Activated CD4-positive, alpha-beta memory T cell treated with anti-CD3 and anti-CD28 coated beads for 36 hours (primary cell): ENCODE data around the gene CORO2A. TPM values are rescaled to one million over a fixed set of nuclear protein-coding genes. Genes with fewer than 3 reads are reported as not detected.
"Not testable (repeated sequence)": the region's sequence is repeated elsewhere in the genome, so short reads cannot be mapped to it uniquely, and the experiment has no call there.

Experiments
- CTCF ChIA-PET: fragments of 350-600 bp; sonication (Branson Sonifier 250); formaldehyde crosslinking; loops from one replicate; lab custom pipeline; 2021; ENCODE audit warnings: antibody characterized with exemption, inconsistent platforms; lab: Charles Lee
- POLR2A ChIA-PET: fragments of 350-600 bp; sonication (Branson Sonifier 250); formaldehyde crosslinking; loops from one replicate; lab custom pipeline; 2021; ENCODE audit warnings: antibody characterized with exemption; lab: Charles Lee
- DNase-seq: peaks from one replicate; pipeline ENCODE4 v3.0.0-alpha.2; 2020
- H3K27ac Mint-ChIP-seq: one replicate; pipeline ENCODE4 v1.8.0; 2021; ENCODE audit warnings: mixed read lengths
- H3K27me3 Mint-ChIP-seq: one replicate; pipeline ENCODE4 v1.8.0; 2021; ENCODE audit warnings: mixed read lengths
- H3K36me3 Mint-ChIP-seq: one replicate; pipeline ENCODE4 v1.8.0; 2021; ENCODE audit warnings: mixed read lengths
- H3K4me1 Mint-ChIP-seq: one replicate; pipeline ENCODE4 v1.8.0; 2021; ENCODE audit warnings: low read depth, mixed read lengths
- H3K4me3 Mint-ChIP-seq: one replicate; pipeline ENCODE4 v1.8.0; 2021; ENCODE audit warnings: mild to moderate bottlenecking, mixed read lengths
- H3K9me3 Mint-ChIP-seq: one replicate; pipeline ENCODE4 v1.8.0; 2021; ENCODE audit warnings: mixed read lengths
- intact Hi-C: fragments of 100-400 bp; cut with micrococcal nuclease; formaldehyde crosslinking; loops from one replicate; pipeline ENCODE4 v1.15.1; 2023
- total RNA-seq, 2 experiments: library from RNA; stranded (reverse); gene quantifications; one replicate each; pipeline ENCODE4 v1.2.3, GENCODE V29; 2021

The CORO2A gene
- total RNA-seq, 2 experiments from 2014 or later: 9.8 to 9.9 TPM

DNA sequence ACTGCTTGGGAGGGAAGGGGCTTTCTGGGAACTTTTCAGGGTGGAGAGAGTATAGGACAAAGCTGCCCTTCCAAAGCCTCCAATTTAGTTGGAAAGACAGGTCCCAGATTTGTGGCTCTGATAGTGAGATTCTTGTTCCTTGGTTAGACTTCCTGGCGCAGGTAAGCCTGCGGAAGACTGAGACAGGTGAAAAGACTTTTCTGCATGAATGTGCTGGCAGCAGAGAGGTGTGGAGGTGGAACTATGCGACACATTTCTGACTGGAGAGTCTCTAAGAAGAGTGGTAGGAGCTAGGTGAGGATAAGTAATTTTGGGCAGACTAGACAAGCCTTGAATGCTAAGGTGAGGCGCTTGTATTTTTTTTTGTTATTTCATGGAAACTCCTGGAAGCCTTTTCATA lies 106.0 kb downstream of the CORO2A start:
- H3K4me3 Mint-ChIP-seq: peak overlapping the region; percentile 61

DNA sequence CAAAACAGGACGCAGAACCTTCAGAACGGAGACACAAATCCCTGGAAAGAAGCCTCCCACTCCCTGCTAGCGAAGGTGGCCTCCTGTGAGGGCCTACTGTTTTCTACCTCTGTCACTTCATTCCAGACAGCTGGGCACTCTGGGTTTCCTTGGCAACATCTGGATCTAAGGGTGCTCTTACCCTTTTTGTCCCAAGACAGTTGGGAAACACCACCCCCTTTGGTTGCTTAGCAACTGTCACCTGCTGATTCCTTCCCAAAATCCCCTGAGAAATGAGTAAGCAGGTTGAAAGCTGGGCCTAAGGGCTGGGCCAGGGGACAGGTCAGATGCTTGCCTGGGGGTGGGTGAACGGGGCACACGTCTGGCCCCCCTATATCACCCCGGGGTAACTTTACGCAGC lies 106.5 kb downstream of the CORO2A start:
- no peak for DNase-seq
- peaks cover 50% of the 10 kb centered on the region for H3K36me3 Mint-ChIP-seq
- H3K4me1 Mint-ChIP-seq: peaks cover 35% of the 10 kb centered on the region
- intact Hi-C loops: no loop called here
- no peaks in the 10 kb centered on the region for H3K27me3 Mint-ChIP-seq
- CTCF ChIA-PET: no interaction called here
- no peaks in the 10 kb centered on the region for H3K9me3 Mint-ChIP-seq
- peak overlapping the region; percentile 34 for H3K4me3 Mint-ChIP-seq
- H3K27ac Mint-ChIP-seq: peak overlapping the region; percentile 68
- POLR2A ChIA-PET: interaction anchor here (1.4 kb wide), 1 partner anchor 170 kb away, joined by 3 read pairs; the partner anchor contains the start of gene TBC1D2

More for the DNA sequence above, 106.0 kb downstream of the CORO2A start:
- ChIA-PET POLR2A (no interaction called here), CTCF (interaction anchor here (1.0 kb wide), 1 partner anchor 16 kb away, joined by 3 read pairs; no protein-coding TSS in a partner anchor)
- intact Hi-C loops: no loop called here
- peak overlapping the region; percentile 68 for H3K27ac Mint-ChIP-seq
- no peaks in the 10 kb centered on the region for H3K27me3 Mint-ChIP-seq
- no peak for DNase-seq
- H3K9me3 Mint-ChIP-seq: no peaks in the 10 kb centered on the region
- peaks cover 30% of the 10 kb centered on the region for H3K4me1 Mint-ChIP-seq
- H3K36me3 Mint-ChIP-seq: peaks cover 45% of the 10 kb centered on the region

- Mint-ChIP-seq H3K4me3 (no peak overlapping the region), H3K27ac (peak overlapping the region; percentile 64), H3K4me1 (peaks cover 36% of the 10 kb centered on the region), H3K9me3 (no peaks in the 10 kb centered on the region), H3K27me3 (no peaks in the 10 kb centered on the region), H3K36me3 (peaks cover 47% of the 10 kb centered on the region)
- ChIA-PET POLR2A (interaction anchor here (1.4 kb wide), 1 partner anchor 171 kb away, joined by 3 read pairs; the partner anchor contains the start of gene TBC1D2), CTCF (interaction anchor here (0.6 kb wide), 1 partner anchor 78 kb away, joined by 3 read pairs; no protein-coding TSS in a partner anchor)
- DNase-seq: no peak
- intact Hi-C loops: no loop called here
Measured at GRCh38 chr9:98085058-98085457, 107.4 kb downstream of the CORO2A start.

DNA sequence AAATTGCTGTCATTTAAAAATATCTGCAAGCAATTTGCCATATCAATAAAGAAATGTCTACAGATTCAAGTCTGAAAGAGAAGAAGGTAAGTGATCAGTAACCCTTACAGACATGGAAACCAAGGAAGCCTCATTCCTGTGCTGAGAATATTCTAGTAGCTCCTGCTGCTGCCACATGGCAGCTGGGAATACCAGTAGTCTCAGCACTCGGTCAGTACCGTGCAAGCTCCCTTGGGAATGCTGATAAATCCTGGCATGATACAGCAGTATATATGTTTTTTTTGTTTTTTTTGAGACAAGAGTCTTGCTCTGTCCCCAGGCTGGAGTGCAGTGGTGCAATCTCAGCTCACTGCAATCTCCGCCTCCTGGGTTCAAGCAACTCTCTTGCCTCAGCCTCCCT lies 108.0 kb downstream of the CORO2A start:
- Mint-ChIP-seq H3K36me3 (peaks cover 50% of the 10 kb centered on the region), H3K9me3 (no peaks in the 10 kb centered on the region), H3K4me1 (peaks cover 36% of the 10 kb centered on the region), H3K27me3 (no peaks in the 10 kb centered on the region), H3K4me3 (no peak overlapping the region), H3K27ac (no peak overlapping the region)
- intact Hi-C loops: no loop called here
- ChIA-PET CTCF (interaction anchor here (0.6 kb wide), 2 partner anchors 15 to 77 kb away, joined by 3 read pairs; no protein-coding TSS in a partner anchor), POLR2A (interaction anchor here (0.8 to 1.4 kb wide), 2 partner anchors 28 to 171 kb away, joined by 3 read pairs; partner anchors contain the start of gene TBC1D2)
- DNase-seq: no peak

- H3K4me3 Mint-ChIP-seq: no peak overlapping the region
- CTCF ChIA-PET: interaction anchor here (0.6 kb wide), 1 partner anchor 15 kb away, joined by 3 read pairs; no protein-coding TSS in a partner anchor
- H3K36me3 Mint-ChIP-seq: peaks cover 54% of the 10 kb centered on the region
- intact Hi-C loops: no loop called here
- no peaks in the 10 kb centered on the region for H3K9me3 Mint-ChIP-seq
- H3K27ac Mint-ChIP-seq: peak overlapping the region; percentile 91
- no peak for DNase-seq
- POLR2A ChIA-PET: interaction anchor here (0.8 kb wide), 1 partner anchor 28 kb away, joined by 3 read pairs; no protein-coding TSS in a partner anchor
- peaks cover 36% of the 10 kb centered on the region for H3K4me1 Mint-ChIP-seq
- H3K27me3 Mint-ChIP-seq: no peaks in the 10 kb centered on the region
Measured at GRCh38 chr9:98083566-98084183, 108.8 kb downstream of the CORO2A start.

DNA sequence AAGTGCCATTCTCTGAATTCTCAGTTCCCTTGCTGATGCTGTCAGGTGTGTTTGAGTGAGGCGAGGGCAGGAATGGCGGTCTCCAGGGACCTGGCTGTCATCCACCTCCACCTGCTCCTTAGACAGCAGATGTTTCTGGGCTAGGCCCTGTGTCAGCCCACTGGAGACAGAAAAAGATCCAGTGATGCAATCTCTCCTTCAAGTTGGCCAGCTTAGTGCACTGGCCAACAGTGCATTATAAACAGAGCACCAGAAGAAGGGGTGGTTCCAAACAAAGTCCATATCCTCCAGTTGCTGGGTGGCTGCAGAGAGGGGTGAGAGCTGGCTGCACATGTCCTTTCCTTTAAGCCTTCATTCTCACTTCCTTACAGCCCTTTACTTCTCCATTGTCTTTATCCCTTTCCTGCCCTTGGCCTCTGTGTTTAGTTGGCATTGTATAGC lies 109.4 kb downstream of the CORO2A start:
- Mint-ChIP-seq H3K36me3 (peaks cover 54% of the 10 kb centered on the region), H3K27me3 (no peaks in the 10 kb centered on the region), H3K4me1 (peaks cover 37% of the 10 kb centered on the region), H3K4me3 (no peak overlapping the region), H3K27ac (peak overlapping the region; percentile 91), H3K9me3 (no peaks in the 10 kb centered on the region)
- intact Hi-C loops: no loop called here
- POLR2A ChIA-PET: no interaction called here
- no peak for DNase-seq
- CTCF ChIA-PET: no interaction called here

DNA sequence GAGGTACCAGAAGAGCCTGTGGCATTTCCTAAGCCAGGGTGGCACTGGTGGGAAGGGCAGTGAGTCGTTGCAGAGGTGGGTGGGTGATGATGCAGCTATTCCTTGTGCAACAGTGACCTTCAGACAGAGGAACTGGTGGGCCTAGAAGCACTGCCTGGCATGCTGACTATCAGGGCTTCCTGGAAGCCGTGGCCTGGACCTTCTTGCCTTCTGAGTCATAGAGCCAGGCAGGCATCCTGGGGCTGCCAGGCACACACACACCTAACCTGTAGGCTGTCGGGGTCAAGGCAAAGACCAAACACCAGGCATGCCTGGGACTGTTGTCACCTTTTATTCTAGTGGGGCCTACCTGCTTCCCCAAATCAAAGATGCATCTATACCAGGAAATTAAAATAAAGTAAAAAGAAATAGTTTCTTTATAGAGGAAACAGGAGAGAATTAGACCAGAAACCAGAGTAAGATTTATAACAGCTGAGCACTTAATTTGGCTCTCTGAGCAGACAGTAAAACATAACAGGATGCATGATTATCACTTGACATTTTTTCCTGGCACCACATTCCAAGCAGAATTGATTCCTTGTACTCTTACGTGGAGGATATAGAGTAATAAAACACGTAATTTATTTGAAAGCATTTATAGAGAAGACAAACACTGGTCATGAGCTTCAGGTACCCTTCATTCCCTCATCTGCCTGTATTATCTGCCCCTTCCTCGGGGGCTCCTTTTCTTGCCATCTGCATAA lies 110.8 kb downstream of the CORO2A start:
- Mint-ChIP-seq H3K9me3 (no peaks in the 10 kb centered on the region), H3K4me1 (peaks cover 46% of the 10 kb centered on the region), H3K27me3 (no peaks in the 10 kb centered on the region), H3K4me3 (no peak overlapping the region), H3K27ac (peak overlapping the region; percentile 91), H3K36me3 (peaks cover 59% of the 10 kb centered on the region)
- intact Hi-C loops: loop anchor here (1.0 kb wide), 1 partner anchor 21 kb away; no protein-coding TSS in a partner anchor
- DNase-seq: peak; percentile 81
- ChIA-PET POLR2A (interaction anchor here (2.1 kb wide), 1 partner anchor 16 kb away, joined by 7 read pairs; no protein-coding TSS in a partner anchor), CTCF (interaction anchor here (1.3 kb wide), 1 partner anchor 182 kb away, joined by 3 read pairs; no protein-coding TSS in a partner anchor)

GRCh38 chr9:98080780-98081179 lies 111.7 kb downstream of the CORO2A start:
- Mint-ChIP-seq H3K9me3 (no peaks in the 10 kb centered on the region), H3K4me3 (no peak overlapping the region), H3K27me3 (no peaks in the 10 kb centered on the region), H3K4me1 (peaks cover 47% of the 10 kb centered on the region), H3K27ac (peak overlapping the region; percentile 91), H3K36me3 (peaks cover 53% of the 10 kb centered on the region)
- POLR2A ChIA-PET: interaction anchor here (2.1 kb wide), 1 partner anchor 16 kb away, joined by 7 read pairs; no protein-coding TSS in a partner anchor
- CTCF ChIA-PET: interaction anchor here (1.3 to 2.4 kb wide), 2 partner anchors 17 to 183 kb away, joined by 3 to 7 read pairs; no protein-coding TSS in a partner anchor
- DNase-seq: no peak
- intact Hi-C loops: loop anchor here (1.0 kb wide), 1 partner anchor 22 kb away; no protein-coding TSS in a partner anchor

DNA sequence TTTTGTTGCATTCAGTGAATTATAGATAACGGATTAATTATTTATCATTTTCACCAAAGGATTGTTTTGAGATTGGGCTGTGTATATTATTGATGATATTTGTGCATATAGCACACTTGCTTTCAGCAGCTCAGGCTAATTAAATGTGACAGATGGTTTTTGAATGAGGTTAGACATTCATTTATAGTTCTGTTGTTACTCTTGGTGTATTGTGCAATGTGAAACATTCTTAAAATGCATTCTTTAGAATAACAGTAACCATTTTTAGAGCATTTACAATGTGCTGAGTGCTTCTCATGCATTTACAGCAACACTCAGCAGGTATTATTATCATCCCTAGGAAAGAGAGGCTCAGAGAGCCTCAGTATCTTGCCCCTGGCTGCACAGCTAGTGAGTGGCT lies 112.1 kb downstream of the CORO2A start:
- peak overlapping the region; percentile 91 for H3K27ac Mint-ChIP-seq
- POLR2A ChIA-PET: interaction anchor here (2.1 kb wide), 1 partner anchor 17 kb away, joined by 7 read pairs; no protein-coding TSS in a partner anchor
- no peaks in the 10 kb centered on the region for H3K9me3 Mint-ChIP-seq
- H3K27me3 Mint-ChIP-seq: no peaks in the 10 kb centered on the region
- H3K4me3 Mint-ChIP-seq: no peak overlapping the region
- CTCF ChIA-PET: interaction anchor here (2.4 kb wide), 1 partner anchor 17 kb away, joined by 7 read pairs; no protein-coding TSS in a partner anchor
- peaks cover 51% of the 10 kb centered on the region for H3K36me3 Mint-ChIP-seq
- DNase-seq: no peak
- H3K4me1 Mint-ChIP-seq: peaks cover 50% of the 10 kb centered on the region
- intact Hi-C loops: no loop called here

GRCh38 chr9:98078895-98079294 lies 113.5 kb downstream of the CORO2A start:
- intact Hi-C loops: loop anchor here (10.0 kb wide), 1 partner anchor 716 kb away; the partner anchor contains the start of gene ANKS6
- ChIA-PET CTCF (interaction anchor here (1.0 to 2.4 kb wide), 3 partner anchors 8 to 23 kb away, joined by 3 to 7 read pairs (median 3); no protein-coding TSS in a partner anchor), POLR2A (no interaction called here)
- no peak for DNase-seq
- Mint-ChIP-seq H3K9me3 (no peaks in the 10 kb centered on the region), H3K27me3 (no peaks in the 10 kb centered on the region), H3K27ac (peak overlapping the region; percentile 76), H3K36me3 (peaks cover 46% of the 10 kb centered on the region), H3K4me1 (peaks cover 64% of the 10 kb centered on the region), H3K4me3 (no peak overlapping the region)

DNA sequence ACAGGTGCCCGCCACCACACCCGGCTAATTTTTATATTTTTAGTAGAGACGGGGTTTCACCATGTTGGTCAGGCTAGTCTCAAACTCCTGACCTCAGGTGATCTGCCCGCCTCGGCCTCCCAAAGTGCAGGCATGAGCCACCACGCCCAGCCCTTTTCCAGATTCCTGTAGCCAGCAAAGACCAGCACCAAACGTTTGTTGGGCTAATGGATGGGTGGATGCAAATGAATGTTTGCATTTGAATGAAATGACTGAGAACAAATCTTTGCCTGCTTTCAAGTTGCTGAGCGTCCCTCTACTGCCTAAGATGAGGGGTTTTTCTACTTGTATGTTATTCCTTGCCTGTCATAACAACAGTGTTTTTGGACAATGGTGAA lies 115.9 kb downstream of the CORO2A start:
- peaks cover 49% of the 10 kb centered on the region for H3K4me1 Mint-ChIP-seq
- POLR2A ChIA-PET: not testable (repeated sequence)

More for the DNA sequence above, 115.9 kb downstream of the CORO2A start:
- DNase-seq, H3K27me3 Mint-ChIP-seq, H3K4me3 Mint-ChIP-seq, H3K9me3 Mint-ChIP-seq: not testable (repeated sequence)
- Mint-ChIP-seq H3K27ac (peak overlapping the region; percentile 93), H3K36me3 (peaks cover 30% of the 10 kb centered on the region)
- intact Hi-C loops: loop anchor here (10.0 kb wide), 1 partner anchor 718 kb away; the partner anchor contains the start of gene ANKS6
- CTCF ChIA-PET: interaction anchor here (1.4 to 2.1 kb wide), 2 partner anchors 186 to 187 kb away, joined by 4 to 8 read pairs; no protein-coding TSS in a partner anchor
